ENCODE data around the gene LHFPL3.

The LHFPL3 gene

DNA sequence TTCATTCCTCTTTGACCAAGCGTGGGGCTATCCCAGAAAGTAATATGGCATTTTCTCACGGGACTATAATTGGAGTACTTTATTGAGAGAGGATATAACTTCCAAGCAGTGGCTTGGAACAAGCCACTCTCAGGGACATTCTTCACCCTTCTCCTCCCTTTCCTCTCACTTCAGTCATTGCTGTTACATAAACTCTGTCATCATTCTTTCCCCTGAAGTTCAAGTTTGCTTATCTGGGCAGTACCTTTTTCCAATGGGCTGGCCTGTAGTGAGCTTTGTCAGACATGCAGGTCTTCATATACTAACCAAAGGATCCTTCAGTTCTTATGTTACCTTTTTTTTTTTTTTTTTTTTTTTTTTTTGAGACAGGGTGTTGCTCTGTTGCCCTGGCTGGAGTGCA is 626.9 kb downstream of the LHFPL3 start:
- Histone ChIP-seq H4K20me1 (ENCODE audit: insufficient read depth, low read length) (no peaks in the 10 kb centered on the region), H3K79me2 (ENCODE audit: insufficient read depth, low read length) (no peaks in the 10 kb centered on the region), H3K27ac (ENCODE audit: low read depth, low read length, poor library complexity, severe bottlenecking) (no peak overlapping the region), H2AFZ (ENCODE audit: low read length) (no peak overlapping the region), H3K4me2 (ENCODE audit: low read length) (no peak overlapping the region), H3K4me3 (ENCODE audit: low read depth, low read length, poor library complexity, severe bottlenecking) (no peak overlapping the region), H3K9me2 (ENCODE audit: low read depth, low read length) (no peaks in the 10 kb centered on the region), H3K36me3 (ENCODE audit: insufficient read depth, low read length) (no peaks in the 10 kb centered on the region), H3K4me1 (ENCODE audit: insufficient read depth, low read length, severe bottlenecking) (peaks cover 26% of the 10 kb centered on the region), H3F3A (ENCODE audit: insufficient read depth, low read length) (no peaks in the 10 kb centered on the region), H3K27me3 (ENCODE audit: insufficient read depth, low read length) (no peaks in the 10 kb centered on the region), H3K9ac (ENCODE audit: low read length) (no peak overlapping the region), H3K9me3 (ENCODE audit: low read length) (no peaks in the 10 kb centered on the region)
- TF ChIP-seq, protein P1, sequence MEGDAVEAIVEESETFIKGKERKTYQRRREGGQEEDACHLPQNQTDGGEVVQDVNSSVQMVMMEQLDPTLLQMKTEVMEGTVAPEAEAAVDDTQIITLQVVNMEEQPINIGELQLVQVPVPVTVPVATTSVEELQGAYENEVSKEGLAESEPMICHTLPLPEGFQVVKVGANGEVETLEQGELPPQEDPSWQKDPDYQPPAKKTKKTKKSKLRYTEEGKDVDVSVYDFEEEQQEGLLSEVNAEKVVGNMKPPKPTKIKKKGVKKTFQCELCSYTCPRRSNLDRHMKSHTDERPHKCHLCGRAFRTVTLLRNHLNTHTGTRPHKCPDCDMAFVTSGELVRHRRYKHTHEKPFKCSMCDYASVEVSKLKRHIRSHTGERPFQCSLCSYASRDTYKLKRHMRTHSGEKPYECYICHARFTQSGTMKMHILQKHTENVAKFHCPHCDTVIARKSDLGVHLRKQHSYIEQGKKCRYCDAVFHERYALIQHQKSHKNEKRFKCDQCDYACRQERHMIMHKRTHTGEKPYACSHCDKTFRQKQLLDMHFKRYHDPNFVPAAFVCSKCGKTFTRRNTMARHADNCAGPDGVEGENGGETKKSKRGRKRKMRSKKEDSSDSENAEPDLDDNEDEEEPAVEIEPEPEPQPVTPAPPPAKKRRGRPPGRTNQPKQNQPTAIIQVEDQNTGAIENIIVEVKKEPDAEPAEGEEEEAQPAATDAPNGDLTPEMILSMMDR (IDR thresholded peaks at IDR 0.05; ENCODE audit: low read length) = no peak

All from OCI-LY1 (cell line).